ENCODE data around the gene P2RX1.

Gene P2RX1

DNA sequence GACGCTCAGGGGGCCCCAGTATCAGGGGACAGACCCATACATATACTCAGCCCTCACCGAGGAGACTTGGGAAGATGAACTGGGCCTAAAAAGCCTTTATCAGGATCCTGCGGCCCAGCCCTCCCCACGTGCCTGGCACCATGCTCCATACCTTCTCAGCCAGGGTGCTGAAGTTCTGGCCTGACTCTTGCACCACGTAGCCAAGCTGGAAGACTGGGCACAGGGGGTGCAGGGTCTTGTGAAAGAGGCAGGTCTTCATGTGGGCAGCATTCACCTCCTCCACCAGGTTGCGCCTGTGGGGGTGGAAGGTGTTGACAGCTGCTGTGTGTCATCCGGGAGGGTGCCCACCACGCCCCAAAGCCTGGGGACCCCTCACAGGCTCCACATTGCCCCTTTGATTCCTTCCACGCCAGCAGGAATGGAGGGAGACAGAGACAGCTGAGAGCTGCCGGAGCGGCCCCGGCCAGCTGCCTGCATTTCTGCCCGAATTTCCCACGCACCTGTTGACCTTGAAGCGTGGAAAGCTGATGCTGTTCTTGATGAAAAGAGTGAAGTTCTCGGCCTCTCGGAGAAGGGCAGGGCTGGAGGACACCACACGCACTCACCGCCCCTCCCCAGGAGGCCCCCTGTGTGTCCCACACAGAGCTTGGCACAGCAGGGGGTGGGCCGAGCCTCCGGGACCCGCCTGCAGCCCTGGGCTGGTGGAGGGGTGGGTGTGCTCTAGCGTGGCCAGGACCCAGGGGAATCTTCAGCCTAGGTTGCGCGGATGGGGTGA lies 13.0 kb downstream of the P2RX1 start:
- DNase-seq, result no peak

DNA sequence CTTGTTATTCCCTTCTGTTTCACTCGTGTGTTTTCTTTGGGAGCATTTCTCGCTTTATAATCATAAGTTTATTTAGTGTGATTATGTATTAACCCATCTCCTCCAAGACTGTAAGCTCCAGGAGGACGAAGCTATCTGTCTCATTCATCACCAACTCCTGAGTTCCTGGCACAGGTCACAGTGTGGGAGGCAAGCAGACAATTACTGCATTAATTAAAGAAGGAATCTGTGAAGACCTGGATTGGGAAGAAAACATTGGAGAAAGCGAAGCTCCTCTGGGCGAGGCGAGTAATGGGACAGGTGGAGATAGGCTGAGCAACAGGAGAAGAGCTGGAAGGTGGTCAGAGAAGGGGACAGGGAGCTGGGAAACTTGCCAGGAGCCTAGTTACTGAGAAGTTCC lies 15.6 kb downstream of the P2RX1 start:
- no peak for DNase-seq

DNA sequence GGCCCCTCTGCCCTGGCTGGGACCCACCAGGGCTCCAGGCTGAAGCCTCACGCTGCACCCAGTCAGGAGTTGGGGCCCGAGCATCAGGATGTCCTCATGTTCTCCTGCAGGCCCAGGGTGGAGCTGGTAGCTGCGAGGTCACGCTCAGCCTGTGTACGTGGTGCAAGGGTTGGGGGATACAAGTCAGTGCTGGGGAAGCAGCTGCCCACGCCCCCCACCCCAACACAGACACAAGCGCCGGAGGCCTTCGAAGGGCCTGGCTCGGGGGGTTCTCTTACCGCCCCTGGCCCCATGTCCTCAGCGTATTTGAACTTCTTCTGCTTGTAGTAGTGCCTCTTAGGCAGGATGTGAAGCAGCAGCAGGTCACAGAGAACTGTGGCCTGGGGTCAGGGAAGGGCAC lies 18.5 kb downstream of the P2RX1 start:
- no peak for DNase-seq

GRCh38 chr17:3896968-3897235 lies 19.4 kb downstream of the P2RX1 start:
- no peak for DNase-seq

- no peak for DNase-seq
Observed at GRCh38 chr17:3896108-3896967, 19.9 kb downstream of the P2RX1 start.

DNA sequence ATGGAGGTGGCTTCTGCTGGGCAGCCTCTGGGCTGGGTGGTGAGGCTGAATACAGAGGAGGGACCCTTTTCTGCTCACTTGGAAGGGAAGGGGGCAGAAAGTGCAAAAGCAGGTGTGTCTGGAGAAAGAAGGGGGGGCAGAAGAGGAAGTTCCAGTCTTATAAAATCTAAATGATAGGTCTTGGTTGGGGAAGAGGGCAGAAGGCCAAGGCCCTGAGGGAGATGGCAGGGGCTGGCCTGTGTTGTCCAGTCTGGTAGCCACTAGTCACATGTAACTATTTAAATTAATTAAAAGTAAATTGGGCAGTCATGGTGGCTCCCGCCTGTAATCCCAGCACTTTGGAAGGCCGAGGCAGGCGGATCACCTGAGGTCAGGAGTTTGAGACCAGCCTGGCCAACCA lies 20.9 kb downstream of the P2RX1 start:
- DNase-seq, result no peak

DNA sequence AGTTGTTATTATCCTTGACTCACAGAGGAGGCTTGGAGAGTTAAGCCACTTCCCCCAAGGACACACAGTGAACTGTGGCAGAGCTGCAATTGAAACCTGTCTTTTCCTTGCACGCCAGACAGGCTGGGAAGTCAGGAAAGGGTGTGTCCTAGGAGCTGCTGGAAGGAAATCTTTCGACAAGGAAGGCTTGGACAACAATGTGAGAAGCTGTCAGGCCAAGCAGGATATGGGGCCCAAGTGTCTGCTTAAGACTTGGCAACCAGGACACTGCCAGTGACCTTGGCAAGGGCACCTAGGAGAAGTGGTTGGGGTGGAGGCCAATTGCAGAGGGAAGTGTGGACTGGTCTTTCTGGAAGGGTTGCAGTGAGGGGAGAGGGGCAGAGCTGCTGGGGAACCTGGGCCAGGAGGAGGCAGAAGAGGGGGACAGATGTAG lies 21.3 kb downstream of the P2RX1 start:
- DNase-seq, result no peak

DNA sequence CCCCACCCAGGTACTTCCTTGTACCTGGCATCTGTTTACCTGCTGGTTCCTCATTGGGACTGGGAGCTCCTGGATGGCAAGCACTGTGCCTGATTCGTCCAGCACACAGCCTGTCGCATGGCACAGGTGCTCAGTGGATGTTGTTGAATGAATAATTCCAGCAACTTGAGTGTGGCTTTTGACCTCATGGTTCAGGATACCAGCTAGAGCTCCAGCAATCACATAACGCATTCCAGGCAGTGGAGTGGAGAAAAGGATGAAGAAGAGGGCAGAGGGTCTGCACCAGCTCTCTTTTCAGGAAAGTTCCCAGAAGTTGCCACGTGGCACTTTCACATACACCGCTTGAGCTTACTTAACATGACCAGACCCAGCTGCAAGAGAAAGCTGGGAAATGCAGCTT lies 22.1 kb downstream of the P2RX1 start:
- no peak for DNase-seq

DNA sequence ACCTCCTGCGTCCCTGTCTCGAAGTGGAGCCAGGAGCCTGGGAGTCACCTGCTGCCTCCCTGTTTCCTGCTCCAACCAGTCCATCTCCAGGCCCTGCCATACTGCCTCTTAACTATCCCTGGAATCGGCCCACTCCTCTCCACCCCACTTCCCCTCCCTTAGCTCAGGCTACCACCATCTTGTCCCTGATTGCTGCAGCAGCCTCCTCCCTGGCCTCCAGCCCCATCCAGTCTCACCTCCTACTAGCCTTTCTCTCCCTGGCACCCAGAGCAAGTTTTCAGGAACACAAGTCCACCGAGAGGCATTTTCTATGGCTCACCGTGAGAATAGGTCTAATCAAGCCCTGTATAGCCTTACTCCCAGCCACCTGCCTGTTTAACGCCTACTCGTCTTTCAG lies 22.5 kb downstream of the P2RX1 start:
- no peak for DNase-seq

- DNase-seq, result peak; percentile 87
Observed at GRCh38 chr17:3893003-3893719, 23.1 kb downstream of the P2RX1 start, which contains the start of gene CAMKK1. CAMKK1 (minus strand) TSS chr17:3893053; CDS start chr17:3885687, 7,366 bp downstream.

DNA sequence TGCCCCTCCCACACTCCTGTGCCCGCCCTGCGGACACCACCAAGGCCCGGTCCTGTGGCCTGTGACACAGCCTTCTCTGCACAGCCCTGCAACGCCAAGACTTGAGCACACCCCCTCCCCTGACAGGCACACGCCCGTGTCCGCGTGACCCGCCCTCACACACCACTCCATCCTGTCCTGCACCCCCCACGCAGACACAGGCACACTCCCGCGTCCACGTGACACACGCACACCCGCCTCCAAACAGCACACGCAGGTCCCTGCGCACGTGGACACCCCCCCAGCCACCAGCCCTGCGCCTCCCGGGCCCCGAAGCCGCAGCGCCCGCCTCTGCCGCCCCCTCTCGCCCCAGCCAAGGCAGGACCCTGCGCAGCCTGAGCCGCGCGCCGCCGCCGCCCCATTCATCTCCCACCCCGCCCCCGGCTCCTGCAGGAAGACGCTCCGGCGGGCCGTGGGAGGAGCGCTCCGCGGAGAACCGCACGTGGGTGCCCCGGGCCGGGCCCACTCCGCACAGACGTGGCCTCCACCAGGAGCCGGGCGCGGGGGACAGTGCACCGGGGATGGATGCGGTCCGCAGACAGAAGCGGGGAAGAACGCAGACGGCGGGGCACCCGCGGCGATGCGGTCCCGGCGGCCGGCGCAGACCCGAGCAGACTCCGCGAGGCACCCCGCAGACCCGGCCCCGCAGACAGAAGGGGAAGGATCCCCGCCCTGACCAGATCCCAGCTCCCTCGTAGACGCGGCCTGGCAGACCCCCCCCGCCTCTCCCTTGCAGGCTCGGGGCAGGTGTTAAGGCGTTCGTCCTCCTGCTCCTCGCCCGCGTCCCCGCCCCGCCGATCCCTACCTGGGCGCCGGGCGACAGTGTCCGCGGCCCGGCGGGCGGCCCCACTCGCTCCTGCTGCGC lies 23.9 kb downstream of the P2RX1 start:
- DNase-seq, result peak; percentile 55

DNA sequence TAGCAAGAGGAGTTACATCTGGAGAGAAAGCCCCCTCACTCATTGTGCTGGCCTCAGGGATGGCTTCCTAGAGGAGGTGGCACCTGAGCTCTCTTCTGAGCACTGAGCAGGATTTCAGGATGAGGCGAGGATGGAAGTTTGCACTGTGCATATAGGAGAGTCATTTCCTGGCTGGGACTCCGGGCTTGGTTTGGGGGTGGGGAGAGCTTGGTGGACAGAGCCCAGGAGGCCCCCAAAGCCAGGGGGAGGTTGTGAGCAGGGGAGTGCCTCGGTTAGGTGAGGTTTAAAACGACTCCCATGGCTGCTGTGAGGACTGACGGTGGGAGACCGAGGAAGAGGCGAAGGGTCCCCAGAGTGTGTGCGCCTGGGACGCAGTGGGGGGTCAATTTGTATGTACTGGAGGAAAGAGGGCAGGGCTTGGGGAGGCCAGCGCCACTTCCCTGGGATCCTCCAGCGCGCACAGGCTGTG lies 24.6 kb downstream of the P2RX1 start:
- DNase-seq, result no peak

DNA sequence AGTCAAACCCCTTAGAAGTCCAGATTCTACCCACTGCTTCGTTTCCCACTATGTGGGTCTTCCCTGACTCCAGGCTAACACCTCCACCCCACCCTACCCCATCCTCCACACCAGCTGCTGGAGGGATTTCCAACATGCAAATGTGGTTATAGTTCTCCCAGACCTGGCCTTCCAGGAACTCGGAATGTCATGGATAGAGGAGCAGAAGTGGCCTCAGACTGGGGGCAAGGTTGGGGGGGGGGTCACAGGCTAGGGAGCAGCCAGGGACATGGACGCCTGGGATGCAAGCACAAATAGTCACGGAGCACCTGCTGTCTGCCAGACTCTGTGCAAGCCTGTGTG lies 25.4 kb downstream of the P2RX1 start:
- no peak for DNase-seq

DNA sequence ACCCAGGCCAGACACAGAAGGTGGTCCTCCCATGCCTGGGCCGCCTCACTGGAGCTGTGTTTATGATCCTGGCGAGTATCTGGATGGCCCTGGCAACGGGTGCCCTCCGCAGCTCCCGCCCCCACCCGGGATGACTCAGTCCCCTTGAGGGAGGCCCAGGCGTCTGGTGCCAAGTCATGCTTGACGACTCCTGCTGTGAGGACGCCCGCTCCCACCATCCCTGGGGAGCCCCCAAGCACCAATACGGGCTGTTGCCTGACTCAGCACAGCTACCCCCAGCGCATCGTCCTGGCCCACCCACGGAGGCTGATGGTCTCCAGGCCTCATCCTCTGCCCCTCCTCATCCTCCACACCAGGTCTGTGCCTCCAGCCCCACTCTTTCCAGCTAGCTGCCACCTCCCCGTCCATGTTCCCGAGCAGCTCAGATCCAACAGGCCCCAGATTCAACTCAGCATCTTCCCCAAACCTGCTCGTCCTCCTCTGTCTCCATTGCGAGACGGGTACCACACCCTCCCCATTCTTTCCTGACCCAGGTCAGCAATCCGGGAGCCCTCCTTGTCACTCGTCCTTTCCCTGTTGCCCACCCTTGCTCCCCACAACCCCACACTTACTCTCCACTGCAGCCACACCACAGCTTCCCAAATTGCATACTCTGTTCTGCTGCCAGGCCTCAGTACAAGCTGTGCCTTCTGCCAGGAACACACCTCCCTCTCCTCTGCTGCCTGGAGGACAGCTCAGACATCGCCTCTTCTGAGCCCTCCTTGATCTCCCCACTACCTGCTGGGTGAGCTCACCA lies 26.0 kb downstream of the P2RX1 start:
- DNase-seq, result peak; percentile 24

DNA sequence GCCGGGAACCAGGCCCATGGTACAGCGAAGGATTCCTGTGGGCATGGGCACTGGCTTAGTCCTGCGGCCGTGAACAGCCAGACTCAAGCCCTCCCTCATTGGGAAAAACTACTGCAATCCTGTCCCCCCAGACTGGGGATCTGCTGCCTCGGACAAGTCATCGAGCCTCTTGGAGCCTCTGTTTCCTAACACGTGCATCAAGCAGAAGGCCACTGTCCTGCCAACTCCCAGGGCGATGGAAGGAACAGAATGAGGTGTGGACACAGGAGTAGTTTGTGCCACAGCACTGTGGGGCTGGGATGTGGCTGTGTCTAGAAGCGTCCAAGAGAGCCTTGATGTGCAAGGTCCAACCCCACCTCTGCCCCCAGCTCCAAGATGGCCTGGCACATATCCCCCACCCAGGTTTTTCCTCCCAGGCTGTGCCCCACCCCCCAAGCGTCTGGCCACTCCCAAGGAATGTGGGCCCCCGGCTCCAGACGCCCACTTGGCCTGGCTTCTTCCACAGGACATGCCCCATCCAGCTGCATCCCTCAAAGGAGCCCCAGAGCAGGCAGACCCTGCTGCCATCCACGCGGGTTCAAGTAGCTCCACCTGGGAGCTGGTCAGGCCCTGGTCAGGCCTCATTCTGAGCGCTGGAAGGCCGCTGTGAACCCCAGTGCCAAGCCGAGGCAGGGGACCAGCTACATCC lies 26.8 kb downstream of the P2RX1 start:
- no peak for DNase-seq

DNA sequence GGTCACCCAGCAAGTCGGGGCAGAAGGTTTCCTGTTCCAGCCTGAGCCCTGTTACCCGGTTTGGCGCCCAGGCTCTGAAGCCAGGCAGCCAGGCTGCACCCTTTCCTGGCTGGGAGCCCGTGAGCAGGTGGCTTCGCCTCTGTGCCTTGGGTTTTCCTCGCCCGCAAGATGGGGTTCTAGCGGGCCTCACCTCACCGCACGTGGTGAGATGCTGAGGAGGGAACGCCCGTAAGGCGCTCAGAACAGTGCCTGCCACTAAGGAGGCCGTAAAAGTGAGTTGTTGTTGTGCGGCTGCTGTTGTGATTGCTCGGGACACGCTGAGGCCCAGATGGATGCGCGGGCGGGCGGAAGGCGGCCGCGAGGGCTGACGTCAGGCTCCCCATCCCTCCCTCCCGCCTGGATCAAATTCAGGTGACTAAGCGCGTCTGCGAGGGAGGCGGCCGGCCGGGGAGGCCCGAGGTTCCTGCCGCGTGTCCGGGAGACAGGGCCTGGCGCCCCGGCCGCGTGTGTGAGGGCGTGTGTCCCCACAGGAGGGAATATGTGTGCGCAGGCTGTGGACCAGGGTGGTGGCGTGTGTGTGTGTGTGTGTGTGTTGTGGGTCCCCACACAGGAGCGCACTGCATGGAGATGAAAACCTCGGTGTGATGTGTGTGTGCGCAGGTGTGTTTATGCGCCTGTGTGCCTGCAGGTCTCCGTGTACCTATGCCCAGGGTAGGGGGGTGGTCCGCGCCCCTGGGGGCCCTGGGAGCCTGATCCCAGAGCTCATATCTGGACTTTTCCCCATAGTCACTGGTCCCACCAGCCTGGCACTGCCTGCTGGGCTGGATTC lies 27.7 kb downstream of the P2RX1 start:
- no peak for DNase-seq

GRCh38 chr17:3887804-3888203 lies 28.5 kb downstream of the P2RX1 start:
- no peak for DNase-seq

- DNase-seq, result no peak
Observed at GRCh38 chr17:3887394-3887793, 28.9 kb downstream of the P2RX1 start.

DNA sequence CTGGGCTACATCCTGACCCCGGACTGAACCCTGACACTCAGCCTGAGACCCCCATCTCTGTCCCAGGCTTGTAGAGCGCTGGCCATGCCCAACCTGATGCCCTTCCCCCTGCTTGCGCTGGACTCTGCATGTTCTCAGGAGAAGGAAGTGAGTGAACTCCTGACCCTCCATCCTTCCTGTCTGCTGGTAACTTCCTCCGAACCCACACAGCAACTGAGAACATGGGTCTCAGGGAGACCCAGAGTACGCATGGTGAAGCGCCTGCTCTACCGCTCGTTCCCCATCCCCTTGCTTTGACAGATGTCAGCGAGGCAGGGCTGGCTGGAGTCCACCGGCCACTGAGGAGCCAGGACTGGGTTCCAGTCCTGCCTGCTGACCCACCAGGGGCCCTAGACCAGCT lies 29.5 kb downstream of the P2RX1 start:
- DNase-seq, result no peak

DNA sequence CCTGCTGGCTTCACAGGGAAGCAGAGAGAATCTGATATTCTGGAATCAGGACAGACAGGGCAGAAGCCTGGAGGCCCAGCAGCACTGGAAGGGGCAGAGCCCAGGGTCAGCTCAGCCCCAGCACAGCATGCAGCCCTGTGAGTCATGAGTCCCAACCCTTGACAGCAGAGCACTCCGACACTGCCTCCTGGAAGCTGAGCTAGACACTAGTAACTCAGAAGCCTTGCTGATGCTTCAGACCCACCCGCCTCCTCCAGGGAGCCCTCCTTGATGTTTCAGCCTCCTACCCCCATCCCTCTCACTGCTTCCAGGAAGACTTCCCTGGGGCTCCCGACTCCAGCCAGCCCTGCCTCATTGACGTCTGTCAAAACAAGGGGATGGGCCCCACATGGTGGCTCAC lies 30.3 kb downstream of the P2RX1 start:
- no peak for DNase-seq
